Upper lobe of left lung (tissue), 6 donors: Measurements from ENCODE around the gene GLMP. TPM values are rescaled to one million over a fixed set of nuclear protein-coding genes. Genes with fewer than 3 reads are reported as not detected.

Experiments used
- ATAC-seq, 2 donors: fragments of 200-7000 bp; cut with Tn5 transposase; one replicate each; pipeline ENCODE4 v1.9.1; 2022; ENCODE audit warnings: mild to moderate bottlenecking in 2 of 2, moderate library complexity in 2 of 2; ENCODE audit not compliant: low FRiP score in 2 of 2
- DNase-seq, 2 donors: peaks; one replicate each; pipeline ENCODE4 v3.0.0-alpha.2; 2019 to 2020
- H3K27ac ChIP-seq, 4 donors: fragments of 200-600 bp; sonication (generic); one replicate each; pipeline ENCODE4 v1.5.1; 2016 to 2019
- H3K27me3 ChIP-seq, 4 donors: fragments of 200-600 bp; sonication (generic); one replicate each; pipeline ENCODE4 v1.5.1; 2017 to 2019
- H3K36me3 ChIP-seq, 4 donors: fragments of 200-600 bp; sonication (generic); one replicate each; pipeline ENCODE4 v1.5.1; 2016 to 2019
- H3K4me1 ChIP-seq, 4 donors: fragments of 200-600 bp; sonication (generic); one replicate each; pipeline ENCODE4 v1.5.1; 2018 to 2019
- H3K4me3 ChIP-seq, 4 donors: fragments of 200-600 bp; sonication (generic); one replicate each; pipeline ENCODE4 v1.5.1; 2017 to 2019; ENCODE audit warnings: mild to moderate bottlenecking in 2 of 4, moderate library complexity in 1 of 4
- H3K9me3 ChIP-seq, 4 donors: fragments of 200-600 bp; sonication (generic); one replicate each; pipeline ENCODE4 v1.5.1; 2018 to 2019
- CTCF ChIP-seq, 6 experiments: fragments of 450-650 bp in 4 of 6; fragments of 200-600 bp in 2 of 6; sonication (generic) in 2 of 6; IDR thresholded peaks; one replicate each; pipeline ENCODE4 v1.5.1; 2016 to 2019; ENCODE audit warnings: antibody characterized with exemption in 6 of 6
- EP300 ChIP-seq, 4 donors: sonication (generic); formaldehyde crosslinking; IDR thresholded peaks; one replicate each; pipeline ENCODE4 v1.5.1; 2017; ENCODE audit warnings: antibody characterized with exemption in 4 of 4, control low read depth in 2 of 4
- POLR2A ChIP-seq, 4 donors: fragments of 450-650 bp; IDR thresholded peaks; one replicate each; pipeline ENCODE4 v1.5.1; 2016 to 2017; ENCODE audit warnings: antibody characterized with exemption in 4 of 4, mild to moderate bottlenecking in 2 of 4
- POLR2AphosphoS5 ChIP-seq, 2 donors: sonication (generic); formaldehyde crosslinking; IDR thresholded peaks; one replicate each; pipeline ENCODE4 v1.5.1; 2017; ENCODE audit warnings: antibody characterized with exemption in 2 of 2
- WGBS, 2 donors: methylation state at CpG; one replicate each; pipeline ENCODE4 v1.1.5; 2017 to 2018; 5-methylcytosine and 5-hydroxymethylcytosine counted together
- total RNA-seq, 6 donors: library from RNA; depleted of rRNA in 4 of 6; stranded (reverse); fragments of >200 nt in 4 of 6; gene quantifications; one replicate each; pipeline versions ENCODE4 v1.1.0 to v1.2.1, GENCODE V29; 2016 to 2021
- donor health status: DM: no; HTN: no; CAD: no; lungs with moderate emphysema.
- donor health status: DM: no; HTN: yes; CAD: no; lungs with severe emphysema.

The GLMP gene
- total RNA-seq, 6 donors from 2014 or later: 22.1 to 80.4 (median 50.9) TPM

DNA sequence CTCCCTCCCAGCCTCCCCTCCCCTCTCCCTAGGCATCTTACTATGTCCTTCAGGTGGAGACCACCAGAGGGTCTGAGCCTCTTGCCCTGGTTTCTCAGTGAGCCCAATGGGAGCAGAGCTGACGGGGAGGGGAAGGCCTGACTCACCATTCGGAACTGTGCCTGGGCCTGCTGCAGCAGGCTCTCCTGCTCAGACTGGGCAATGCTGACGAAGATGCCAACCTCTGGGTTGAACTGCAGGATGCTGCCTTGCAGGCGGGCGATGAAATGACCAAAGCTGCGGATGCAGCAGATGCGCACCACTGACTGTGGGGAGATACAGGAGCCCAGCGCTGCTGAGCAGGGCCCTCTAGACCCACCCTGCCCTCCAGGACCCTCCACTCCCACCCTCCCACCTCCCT lies 36.6 kb downstream of the GLMP start:
- TF ChIP-seq POLR2AphosphoS5 (IDR thresholded peaks at IDR 0.05): no peak
- TF ChIP-seq POLR2A (IDR thresholded peaks at IDR 0.05): no peak
- no peak for TF ChIP-seq CTCF (IDR thresholded peaks at IDR 0.05)
- no peak for TF ChIP-seq EP300 (IDR thresholded peaks at IDR 0.05)
- H3K36me3 ChIP-seq: peaks cover 59 to 97% (median 87%) of the 10 kb centered on the region in 4 donors

GRCh38 chr1:156257711-156258110 lies 37.8 kb downstream of the GLMP start:
- ATAC-seq: no peak
- H3K27ac ChIP-seq: no peak overlapping the region
- H3K4me1 ChIP-seq: no peaks in the 10 kb centered on the region
- H3K4me3 ChIP-seq: no peak overlapping the region
- WGBS, 2 donors: 75 to 83% methylated on average over 2 of the region's 2 CpGs
- no peaks in the 10 kb centered on the region for H3K9me3 ChIP-seq
- no peak for TF ChIP-seq EP300 (IDR thresholded peaks at IDR 0.05)
- TF ChIP-seq POLR2AphosphoS5 (IDR thresholded peaks at IDR 0.05): no peak
- no peak for TF ChIP-seq CTCF (IDR thresholded peaks at IDR 0.05)
- TF ChIP-seq POLR2A (IDR thresholded peaks at IDR 0.05): no peak
- no peak for DNase-seq
- H3K36me3 ChIP-seq: peaks cover 51 to 97% (median 87%) of the 10 kb centered on the region in 4 donors
- H3K27me3 ChIP-seq: no peaks in the 10 kb centered on the region

More for the DNA sequence above, 36.6 kb downstream of the GLMP start:
- H3K4me3 ChIP-seq: no peak overlapping the region
- no peaks in the 10 kb centered on the region for H3K27me3 ChIP-seq
- no peaks in the 10 kb centered on the region for H3K9me3 ChIP-seq
- no peak for ATAC-seq
- no peak for DNase-seq
- no peak overlapping the region for H3K27ac ChIP-seq
- no peaks in the 10 kb centered on the region for H3K4me1 ChIP-seq
- WGBS, 2 donors: 94 to 98% methylated on average over 7 to 8 of the region's 8 CpGs

- H3K9me3 ChIP-seq: no peaks in the 10 kb centered on the region
- H3K27ac ChIP-seq: no peak overlapping the region
- peaks cover 0 to 6% (median 4%) of the 10 kb centered on the region in 4 donors for H3K4me1 ChIP-seq
- ATAC-seq (no peak), DNase-seq (no peak)
- no peak overlapping the region for H3K4me3 ChIP-seq
- peaks cover 51 to 96% (median 85%) of the 10 kb centered on the region in 4 donors for H3K36me3 ChIP-seq
- 97 to 98% methylated on average over 3 of the region's 3 CpGs for WGBS, 2 donors
- no peaks in the 10 kb centered on the region for H3K27me3 ChIP-seq
- TF ChIP-seq EP300 (IDR thresholded peaks at IDR 0.05) (no peak), POLR2A (IDR thresholded peaks at IDR 0.05) (no peak), POLR2AphosphoS5 (IDR thresholded peaks at IDR 0.05) (no peak), CTCF (IDR thresholded peaks at IDR 0.05) (no peak)
Observed at GRCh38 chr1:156253634-156254033, 41.8 kb downstream of the GLMP start.

DNA sequence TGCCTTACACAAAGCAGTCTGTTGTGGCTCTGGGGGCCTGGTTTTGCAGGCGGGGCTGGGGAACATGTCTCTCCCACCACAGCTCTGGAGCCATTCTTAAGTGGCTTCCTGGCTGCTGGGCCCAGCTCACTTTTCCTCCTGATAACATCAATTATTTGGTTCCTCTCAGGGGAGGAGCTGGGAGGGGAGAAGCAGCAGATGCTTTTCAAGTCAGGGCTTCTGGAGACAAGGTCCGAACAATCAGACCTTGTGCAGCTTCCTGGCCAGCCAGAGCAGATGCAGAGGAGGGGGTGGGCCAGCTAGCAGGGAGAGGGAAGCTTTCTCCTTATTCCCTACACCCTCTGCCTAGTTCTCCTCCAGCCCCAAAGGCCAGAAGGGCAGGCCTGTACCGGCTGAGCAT lies 44.0 kb downstream of the GLMP start:
- WGBS, 2 donors: 6 to 59% methylated on average over 2 of the region's 3 CpGs
- no peaks in the 10 kb centered on the region for H3K9me3 ChIP-seq
- H3K36me3 ChIP-seq: peaks cover 38 to 75% (median 66%) of the 10 kb centered on the region in 4 donors
- peak overlapping the region in 2 of 4 donors; percentile 19 to 27 for H3K27ac ChIP-seq
- DNase-seq (no peak), ATAC-seq (no peak)
- H3K4me3 ChIP-seq: no peak overlapping the region
- peaks cover 9 to 20% (median 17%) of the 10 kb centered on the region in 4 donors for H3K4me1 ChIP-seq
- TF ChIP-seq CTCF (IDR thresholded peaks at IDR 0.05) (no peak), POLR2AphosphoS5 (IDR thresholded peaks at IDR 0.05) (no peak), EP300 (IDR thresholded peaks at IDR 0.05) (no peak), POLR2A (IDR thresholded peaks at IDR 0.05) (no peak)
- H3K27me3 ChIP-seq: no peaks in the 10 kb centered on the region

DNA sequence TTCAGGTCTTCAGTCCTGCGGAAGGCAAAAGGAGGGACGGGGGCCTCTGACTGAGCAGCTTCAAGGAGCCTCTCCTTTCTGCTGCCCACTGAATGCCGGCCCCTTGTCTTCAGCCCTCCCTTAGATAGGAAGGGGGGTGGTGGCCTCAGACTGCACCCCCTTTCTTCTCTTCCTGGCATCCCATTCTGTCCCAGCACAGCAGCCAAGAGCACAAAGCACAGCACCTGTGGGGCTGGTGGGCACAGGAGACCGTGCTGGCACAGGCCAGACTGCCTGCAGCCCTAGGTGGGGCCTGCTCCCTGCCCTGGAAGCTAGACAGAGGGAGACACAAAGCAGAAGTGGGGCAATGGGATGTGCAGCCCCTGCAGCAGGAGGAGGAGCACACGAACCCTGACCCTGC lies 45.9 kb downstream of the GLMP start:
- WGBS, 2 donors: 82 to 94% methylated on average over 4 to 5 of the region's 5 CpGs
- Histone ChIP-seq H3K27ac (no peak overlapping the region), H3K4me1 (peaks cover 18 to 37% (median 33%) of the 10 kb centered on the region in 4 donors), H3K36me3 (peaks cover 33 to 59% (median 51%) of the 10 kb centered on the region in 4 donors), H3K9me3 (no peaks in the 10 kb centered on the region), H3K4me3 (no peak overlapping the region), H3K27me3 (peaks cover 0 to 8% (median 0%) of the 10 kb centered on the region in 4 donors)
- ATAC-seq (no peak), DNase-seq (peak in 1 of 2 donors; percentile 46)
- TF ChIP-seq CTCF (IDR thresholded peaks at IDR 0.05): no peak
- no peak for TF ChIP-seq POLR2A (IDR thresholded peaks at IDR 0.05)
- TF ChIP-seq POLR2AphosphoS5 (IDR thresholded peaks at IDR 0.05): no peak
- TF ChIP-seq EP300 (IDR thresholded peaks at IDR 0.05): no peak
